K562 (cell line): ENCODE measurements around the gene RBX1. TPM values are rescaled to one million over a fixed set of nuclear protein-coding genes. Genes with fewer than 3 reads are reported as not detected.
A peak's percentile ranks its signal among the peaks of the same experiment; 100 is the strongest.

Experiments
- CAMTA2 ChIP-seq: fragments of 250-450 bp; sonication (Bioruptor Pico); conservative IDR thresholded peaks from 2 replicates; pipeline ENCODE4 v1.5.1; 2022
- CBFA2T2 ChIP-seq: fragments of 450-650 bp; conservative IDR thresholded peaks from 2 replicates; pipeline ENCODE4 v1.6.1; 2017; ENCODE audit warnings: mild to moderate bottlenecking
- CBX3 ChIP-seq, 2 experiments: IDR thresholded peaks; 1 replicate in 1 of 2; 2 replicates in 1 of 2; pipeline ENCODE4 v1.6.1; 2012; ENCODE audit warnings: inconsistent platforms in 2 of 2, low read length in 2 of 2, borderline replicate concordance in 1 of 2, control low read depth in 1 of 2
- CREM ChIP-seq: IDR thresholded peaks from 2 replicates; pipeline ENCODE4 v1.6.1; 2014; ENCODE audit warnings: antibody characterized with exemption, low read depth
- JUND ChIP-seq, 2 experiments: IDR thresholded peaks; 2 replicates in 1 of 2; 3 replicates in 1 of 2; pipeline ENCODE4 v1.6.1; 2011; ENCODE audit warnings: borderline replicate concordance in 2 of 2, low read depth in 2 of 2, low read length in 2 of 2, improper control_type of control experiment in 1 of 2, missing biosample characterization in 1 of 2, missing genetic modification characterization in 1 of 2, missing genetic modification reagents in 1 of 2
- MCM3 ChIP-seq: fragments of 450-650 bp; IDR thresholded peaks from 2 replicates; pipeline ENCODE4 v1.6.1; 2016
- NCOR1 ChIP-seq: fragments of 450-650 bp; IDR thresholded peaks from 2 replicates; pipeline ENCODE4 v1.6.1; 2016; ENCODE audit warnings: mild to moderate bottlenecking, moderate library complexity
- NRF1 ChIP-seq, 2 experiments: fragments of 450-650 bp; IDR thresholded peaks in 1 of 2; conservative IDR thresholded peaks in 1 of 2; 2 replicates each; pipeline ENCODE4 v1.6.1; 2014; ENCODE audit warnings: mild to moderate bottlenecking in 2 of 2
- PYGO2 ChIP-seq: fragments of 450-650 bp; IDR thresholded peaks from 2 replicates; pipeline ENCODE4 v1.6.1; 2016; ENCODE audit warnings: mild to moderate bottlenecking, missing genetic modification characterization, moderate library complexity, missing compliant biosample characterization
- SMAD3 ChIP-seq: fragments of 450-650 bp; formaldehyde crosslinking; conservative IDR thresholded peaks from 2 replicates; pipeline ENCODE4 v1.4.0; 2020; ENCODE audit warnings: mild to moderate bottlenecking
- TCF3 ChIP-seq: sonication (generic); formaldehyde crosslinking; IDR thresholded peaks from 2 replicates; pipeline ENCODE4 v1.4.0; 2020; ENCODE audit warnings: mild to moderate bottlenecking, missing genetic modification reagents
- ZNF134 ChIP-seq: fragments of 250-450 bp; sonication (Bioruptor Pico); conservative IDR thresholded peaks from 2 replicates; pipeline ENCODE4 v1.4.0; 2020
- polyA plus RNA-seq, 8 experiments: library from polyadenylated mRNA; depleted of rRNA in 4 of 8; stranded (reverse) in 5 of 8; unstranded in 3 of 8; fragments of >200 nt; fragmentation: Nextera tagmentation in 2 of 8; fragmentation: Illumina TruSeq in 1 of 8; extraction: Ambion mirVana in 2 of 8; extraction: Trizol in 1 of 8; gene quantifications; 2 replicates each; pipeline versions ENCODE4 v1.2.1 to v1.2.3, GENCODE V29; 2011 to 2014; ENCODE audit warnings: inconsistent platforms in 1 of 8, missing spikeins in 1 of 8
- total RNA-seq, 7 experiments: library from RNA; depleted of rRNA in 6 of 7; stranded (reverse); fragments of >200 nt in 6 of 7; fragmentation: Illumina TruSeq in 2 of 7; extraction: Trizol in 2 of 7; gene quantifications; 2 replicates each; pipeline versions ENCODE4 v1.2.1 to v1.2.3, GENCODE V29; 2011 to 2021; ENCODE audit warnings: low replicate concordance in 1 of 7
- TF ChIP-seq, protein P1 (sequence below), 2 experiments: IDR thresholded peaks in 1 of 2; conservative IDR thresholded peaks in 1 of 2; 2 replicates each; pipeline ENCODE4 v1.6.1; 2016; ENCODE audit warnings: low read depth in 2 of 2, mild to moderate bottlenecking in 1 of 2, missing compliant biosample characterization in 1 of 2, missing genetic modification characterization in 1 of 2, moderate library complexity in 1 of 2
- TF ChIP-seq, protein P2 (sequence below): sonication (generic); IDR thresholded peaks from 2 replicates; pipeline ENCODE4 v1.6.1; 2016
- TF ChIP-seq, protein P3 (sequence below): fragments of 450-650 bp; IDR thresholded peaks from 2 replicates; pipeline ENCODE4 v1.6.1; 2018; ENCODE audit not compliant: partially characterized antibody
- TF ChIP-seq, protein P4 (sequence below): fragments of 450-650 bp; IDR thresholded peaks from 2 replicates; pipeline ENCODE4 v1.6.1; 2016
- TF ChIP-seq, protein P5 (sequence below): sonication (generic); formaldehyde crosslinking; IDR thresholded peaks from 2 replicates; pipeline ENCODE4 v1.9.0; 2022; ENCODE audit warnings: mild to moderate bottlenecking, missing genetic modification reagents

Gene RBX1
- total and polyA plus RNA-seq, 9 of the 15 experiments (the other 6 are each of a cell fraction or from before 2014, with no cell fraction given) = 44.0 to 259 (median 67.9) TPM

DNA sequence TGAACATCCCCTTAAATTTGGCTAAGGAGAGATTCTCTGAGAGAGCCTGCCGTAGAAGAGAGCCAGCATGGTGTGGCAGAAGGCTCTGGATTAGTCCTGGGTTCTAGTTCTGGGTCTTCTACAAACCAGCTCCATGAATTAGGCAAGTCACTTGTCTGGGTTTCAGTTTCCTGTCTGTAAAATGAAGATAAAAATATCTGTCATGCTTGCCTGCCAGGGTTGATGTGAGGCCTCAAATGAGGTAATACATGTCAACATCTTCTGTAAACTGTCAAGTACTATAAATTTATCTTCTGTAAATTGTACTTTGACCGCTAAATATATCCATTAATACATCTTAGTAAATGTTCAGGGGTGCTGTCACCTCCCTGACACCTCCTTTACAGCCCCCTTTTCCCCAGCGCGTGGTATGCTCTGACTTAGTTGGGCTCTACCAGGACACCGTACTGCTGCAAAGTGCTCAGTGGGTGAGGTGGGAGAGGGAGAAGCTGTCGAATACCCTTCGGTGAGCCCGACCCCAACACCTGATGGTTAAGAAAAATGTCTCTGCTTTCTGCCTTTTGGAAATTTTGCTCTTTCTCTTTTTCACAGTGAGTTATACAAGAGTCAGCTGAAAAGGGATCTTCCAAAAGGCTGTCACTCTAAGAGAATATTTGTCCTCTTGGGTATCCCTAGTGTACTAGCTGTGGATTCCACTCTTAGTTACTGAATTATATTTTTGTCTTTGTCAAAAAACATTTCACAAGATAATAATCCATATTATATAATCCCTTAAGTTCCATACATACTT lies 15.0 kb downstream of the RBX1 start (continued):
- TF ChIP-seq, protein P1, sequence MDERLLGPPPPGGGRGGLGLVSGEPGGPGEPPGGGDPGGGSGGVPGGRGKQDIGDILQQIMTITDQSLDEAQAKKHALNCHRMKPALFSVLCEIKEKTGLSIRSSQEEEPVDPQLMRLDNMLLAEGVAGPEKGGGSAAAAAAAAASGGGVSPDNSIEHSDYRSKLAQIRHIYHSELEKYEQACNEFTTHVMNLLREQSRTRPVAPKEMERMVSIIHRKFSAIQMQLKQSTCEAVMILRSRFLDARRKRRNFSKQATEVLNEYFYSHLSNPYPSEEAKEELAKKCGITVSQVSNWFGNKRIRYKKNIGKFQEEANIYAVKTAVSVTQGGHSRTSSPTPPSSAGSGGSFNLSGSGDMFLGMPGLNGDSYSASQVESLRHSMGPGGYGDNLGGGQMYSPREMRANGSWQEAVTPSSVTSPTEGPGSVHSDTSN (CRISPR knock-in tag; IDR thresholded peaks at IDR 0.05; ENCODE audit: low read depth) = no peak
- TF ChIP-seq, protein P1 (tag; conservative IDR thresholded peaks at IDR 0.05; ENCODE audit: low read depth) = peak; percentile 93
- peak; percentile 69 for TF ChIP-seq TCF3 (CRISPR knock-in tag)
- TF ChIP-seq JUND (IDR thresholded peaks at IDR 0.05; ENCODE audit: borderline replicate concordance, low read depth, low read length) = peak; percentile 45; the same call in 1 of the 2 replicates
- peak; percentile 59; the same call in 2 of the 3 replicates for TF ChIP-seq JUND (tag; IDR thresholded peaks at IDR 0.05; ENCODE audit: borderline replicate concordance, low read depth, low read length)
- no peak for TF ChIP-seq CAMTA2 (CRISPR knock-in tag)
- TF ChIP-seq, protein P2, sequence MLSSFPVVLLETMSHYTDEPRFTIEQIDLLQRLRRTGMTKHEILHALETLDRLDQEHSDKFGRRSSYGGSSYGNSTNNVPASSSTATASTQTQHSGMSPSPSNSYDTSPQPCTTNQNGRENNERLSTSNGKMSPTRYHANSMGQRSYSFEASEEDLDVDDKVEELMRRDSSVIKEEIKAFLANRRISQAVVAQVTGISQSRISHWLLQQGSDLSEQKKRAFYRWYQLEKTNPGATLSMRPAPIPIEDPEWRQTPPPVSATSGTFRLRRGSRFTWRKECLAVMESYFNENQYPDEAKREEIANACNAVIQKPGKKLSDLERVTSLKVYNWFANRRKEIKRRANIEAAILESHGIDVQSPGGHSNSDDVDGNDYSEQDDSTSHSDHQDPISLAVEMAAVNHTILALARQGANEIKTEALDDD = peak; percentile 41; the same call in 1 of the 2 replicates
- no peak for TF ChIP-seq NRF1 (conservative IDR thresholded peaks at IDR 0.05 in 1 of 2, IDR thresholded peaks at IDR 0.05 in 1 of 2)
- TF ChIP-seq CREM = 0 out of 2 replicates have a peak, but pooled peaks have one; percentile 19
- TF ChIP-seq, protein P3, sequence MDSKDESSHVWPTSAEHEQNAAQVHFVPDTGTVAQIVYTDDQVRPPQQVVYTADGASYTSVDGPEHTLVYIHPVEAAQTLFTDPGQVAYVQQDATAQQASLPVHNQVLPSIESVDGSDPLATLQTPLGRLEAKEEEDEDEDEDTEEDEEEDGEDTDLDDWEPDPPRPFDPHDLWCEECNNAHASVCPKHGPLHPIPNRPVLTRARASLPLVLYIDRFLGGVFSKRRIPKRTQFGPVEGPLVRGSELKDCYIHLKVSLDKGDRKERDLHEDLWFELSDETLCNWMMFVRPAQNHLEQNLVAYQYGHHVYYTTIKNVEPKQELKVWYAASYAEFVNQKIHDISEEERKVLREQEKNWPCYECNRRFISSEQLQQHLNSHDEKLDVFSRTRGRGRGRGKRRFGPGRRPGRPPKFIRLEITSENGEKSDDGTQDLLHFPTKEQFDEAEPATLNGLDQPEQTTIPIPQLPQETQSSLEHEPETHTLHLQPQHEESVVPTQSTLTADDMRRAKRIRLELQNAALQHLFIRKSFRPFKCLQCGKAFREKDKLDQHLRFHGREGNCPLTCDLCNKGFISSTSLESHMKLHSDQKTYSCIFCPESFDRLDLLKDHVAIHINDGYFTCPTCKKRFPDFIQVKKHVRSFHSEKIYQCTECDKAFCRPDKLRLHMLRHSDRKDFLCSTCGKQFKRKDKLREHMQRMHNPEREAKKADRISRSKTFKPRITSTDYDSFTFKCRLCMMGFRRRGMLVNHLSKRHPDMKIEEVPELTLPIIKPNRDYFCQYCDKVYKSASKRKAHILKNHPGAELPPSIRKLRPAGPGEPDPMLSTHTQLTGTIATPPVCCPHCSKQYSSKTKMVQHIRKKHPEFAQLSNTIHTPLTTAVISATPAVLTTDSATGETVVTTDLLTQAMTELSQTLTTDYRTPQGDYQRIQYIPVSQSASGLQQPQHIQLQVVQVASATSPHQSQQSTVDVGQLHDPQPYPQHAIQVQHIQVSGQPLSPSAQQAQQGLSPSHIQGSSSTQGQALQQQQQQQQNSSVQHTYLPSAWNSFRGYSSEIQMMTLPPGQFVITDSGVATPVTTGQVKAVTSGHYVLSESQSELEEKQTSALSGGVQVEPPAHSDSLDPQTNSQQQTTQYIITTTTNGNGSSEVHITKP = peak; percentile 73
- TF ChIP-seq, protein P4, sequence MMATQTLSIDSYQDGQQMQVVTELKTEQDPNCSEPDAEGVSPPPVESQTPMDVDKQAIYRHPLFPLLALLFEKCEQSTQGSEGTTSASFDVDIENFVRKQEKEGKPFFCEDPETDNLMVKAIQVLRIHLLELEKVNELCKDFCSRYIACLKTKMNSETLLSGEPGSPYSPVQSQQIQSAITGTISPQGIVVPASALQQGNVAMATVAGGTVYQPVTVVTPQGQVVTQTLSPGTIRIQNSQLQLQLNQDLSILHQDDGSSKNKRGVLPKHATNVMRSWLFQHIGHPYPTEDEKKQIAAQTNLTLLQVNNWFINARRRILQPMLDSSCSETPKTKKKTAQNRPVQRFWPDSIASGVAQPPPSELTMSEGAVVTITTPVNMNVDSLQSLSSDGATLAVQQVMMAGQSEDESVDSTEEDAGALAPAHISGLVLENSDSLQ = peak; percentile 85
- TF ChIP-seq NCOR1 = peak; percentile 46; the same call in 1 of the 2 replicates
- TF ChIP-seq, protein P5, sequence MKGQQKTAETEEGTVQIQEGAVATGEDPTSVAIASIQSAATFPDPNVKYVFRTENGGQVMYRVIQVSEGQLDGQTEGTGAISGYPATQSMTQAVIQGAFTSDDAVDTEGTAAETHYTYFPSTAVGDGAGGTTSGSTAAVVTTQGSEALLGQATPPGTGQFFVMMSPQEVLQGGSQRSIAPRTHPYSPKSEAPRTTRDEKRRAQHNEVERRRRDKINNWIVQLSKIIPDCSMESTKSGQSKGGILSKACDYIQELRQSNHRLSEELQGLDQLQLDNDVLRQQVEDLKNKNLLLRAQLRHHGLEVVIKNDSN (CRISPR knock-in tag) = no peak
- TF ChIP-seq PYGO2 (tag) = no peak
- no peak for TF ChIP-seq MCM3
- TF ChIP-seq CBFA2T2 = 0 out of 2 replicates have a peak, but pooled peaks have one; percentile 15
- TF ChIP-seq CBX3 (IDR thresholded peaks at IDR 0.05; ENCODE audit: borderline replicate concordance in 1 of 2, low read length in 2 of 2) = no peak
- no peak for TF ChIP-seq SMAD3 (CRISPR knock-in tag)
- TF ChIP-seq ZNF134 (CRISPR knock-in tag) = 0 out of 2 replicates have a peak, but pooled peaks have one; percentile 38
